Colon (tissue), 2 donors: ENCODE data around the gene ANKRD13B.
"Not testable (repeated sequence)": the region's sequence is repeated elsewhere in the genome, so short reads cannot be mapped to it uniquely, and the experiment has no call there.

Experiments
- FAIRE-seq: peaks from 2 replicates; lab custom pipeline; 2012; peaks lifted over from hg19 to GRCh38; lab: Jason Lieb, UNC
- donor health status: control.
- donor health status: control.

ANKRD13B gene

DNA sequence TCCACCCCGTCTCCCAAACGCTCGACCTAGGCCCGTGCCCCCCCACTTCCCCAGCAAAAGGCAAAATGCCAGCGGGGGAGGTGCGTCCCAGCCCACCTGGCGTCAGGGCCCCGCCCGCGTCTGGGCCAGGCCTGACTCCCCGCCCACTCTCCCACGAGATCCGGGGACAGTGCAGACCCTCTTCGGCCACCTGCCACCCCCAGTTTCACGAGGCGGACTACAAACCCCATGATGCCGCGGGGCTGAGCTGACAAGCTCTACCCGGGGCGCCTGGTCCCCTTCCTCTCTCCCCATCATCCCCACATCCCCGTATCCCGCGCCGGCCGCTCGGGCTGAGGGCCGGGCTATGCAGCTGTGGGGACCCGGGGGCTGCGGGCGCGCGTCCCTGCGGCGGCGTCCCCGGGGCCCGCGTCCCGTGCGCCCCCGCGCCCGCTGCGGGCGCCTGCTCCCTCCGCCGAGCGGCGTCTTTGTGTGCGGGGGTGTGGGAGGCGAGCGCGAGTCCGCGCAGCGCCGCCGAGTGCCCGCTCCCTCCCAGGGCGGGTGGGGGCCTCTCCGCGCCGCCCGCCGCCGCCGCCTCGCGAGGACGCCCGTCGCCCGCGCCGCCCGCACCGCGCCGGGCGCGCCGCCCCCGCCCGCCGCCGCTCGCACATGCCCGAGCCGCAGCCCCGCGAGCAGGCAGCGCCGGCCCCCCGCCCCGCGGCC lies at the start of gene ANKRD13B:
Gene ANKRD13B, plus strand, starts transcription at position 283 of the 702 bp plus-strand sequence. CDS start 490 bp downstream, outside the sequence.
- FAIRE-seq = no peak

DNA sequence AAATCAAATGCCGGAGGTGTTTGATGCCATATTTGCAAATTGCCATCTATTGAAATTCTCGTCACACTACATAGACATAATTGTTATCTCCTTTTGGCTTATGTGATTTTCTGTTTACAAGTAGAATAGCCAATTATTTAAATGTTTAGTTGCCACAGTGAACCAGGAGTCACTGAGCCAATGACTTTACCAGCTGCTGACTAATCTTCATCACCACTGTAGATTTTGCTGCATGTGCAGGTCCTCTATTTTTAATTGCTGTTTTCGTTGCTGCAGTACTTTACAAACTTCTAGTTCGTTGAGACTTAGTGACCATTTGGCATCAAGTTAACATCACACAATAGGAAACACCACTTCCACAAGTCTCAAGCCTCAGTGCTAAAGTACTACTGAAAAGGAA lies 48.9 kb upstream of the ANKRD13B start:
- FAIRE-seq = no peak

DNA sequence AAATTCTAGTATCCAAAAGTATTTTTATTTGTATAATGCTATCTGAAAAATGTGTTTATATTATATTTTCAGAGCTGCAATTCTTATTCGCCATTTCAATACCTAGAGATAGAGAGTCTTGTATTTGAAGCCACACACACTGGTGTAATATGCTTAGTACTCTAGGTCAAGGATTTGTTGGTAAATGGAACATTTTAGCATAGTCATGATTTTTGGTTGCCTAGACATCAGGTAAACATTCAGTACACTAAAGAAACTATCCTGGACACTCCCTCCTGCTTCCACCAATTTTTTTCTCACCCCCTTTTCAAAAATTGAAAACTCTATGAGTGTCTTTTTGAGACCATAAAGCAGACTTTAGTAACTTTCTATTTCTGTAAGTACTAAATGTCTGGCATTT lies 46.8 kb upstream of the ANKRD13B start:
- no peak for FAIRE-seq

DNA sequence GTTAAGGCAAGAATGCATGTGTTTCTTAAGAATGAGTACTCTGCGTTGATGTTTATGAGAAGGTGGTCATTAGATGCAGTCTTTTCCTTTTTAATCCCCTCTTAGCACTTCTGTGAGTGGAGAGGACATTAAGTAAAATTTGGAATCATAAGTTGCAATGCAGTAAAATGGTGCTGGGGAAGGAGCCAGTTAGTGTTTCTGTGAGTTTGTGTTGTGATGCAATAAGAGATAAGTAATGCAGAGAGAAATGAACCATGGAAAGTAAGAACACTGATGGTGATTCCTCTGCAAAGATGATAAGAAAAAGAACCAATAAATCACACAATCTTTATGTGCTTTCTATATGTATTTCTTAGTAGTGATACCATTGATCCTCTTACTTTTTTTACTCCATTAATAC lies 46.1 kb upstream of the ANKRD13B start:
- no peak for FAIRE-seq

DNA sequence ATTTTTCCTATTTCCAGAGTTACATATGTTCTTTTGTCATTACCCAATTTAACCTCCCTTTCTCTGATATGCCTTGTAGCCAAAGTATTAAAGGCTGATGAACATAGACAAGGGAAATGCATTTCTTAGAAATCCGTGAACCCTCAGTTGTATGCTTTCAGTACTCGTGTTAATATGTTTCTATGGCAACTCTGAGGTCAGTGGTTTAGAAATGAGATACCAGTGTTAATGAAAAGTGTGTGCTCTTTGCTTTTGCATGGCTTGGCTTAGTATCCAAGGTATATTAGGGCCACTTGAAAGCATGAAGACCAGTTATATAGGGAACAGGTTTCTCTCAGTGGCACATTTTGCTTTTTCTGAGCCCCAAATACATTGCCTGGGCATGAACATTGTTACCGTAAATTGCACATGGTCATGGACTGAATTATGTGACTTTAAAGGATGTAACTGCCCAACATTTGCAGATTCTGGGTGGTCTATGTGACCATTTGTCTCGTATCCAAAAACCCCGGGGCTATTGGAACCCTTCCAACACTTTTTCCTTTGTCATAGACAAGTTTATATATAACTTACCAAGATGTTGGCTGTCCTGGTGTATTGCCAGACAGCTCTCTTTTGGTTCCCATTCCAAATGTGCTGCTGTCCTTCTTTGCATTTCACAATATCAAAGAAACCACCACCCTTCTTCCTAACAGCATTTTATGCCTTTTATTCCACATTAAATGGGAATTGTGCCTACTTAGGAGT lies 43.6 kb upstream of the ANKRD13B start:
- no peak for FAIRE-seq

DNA sequence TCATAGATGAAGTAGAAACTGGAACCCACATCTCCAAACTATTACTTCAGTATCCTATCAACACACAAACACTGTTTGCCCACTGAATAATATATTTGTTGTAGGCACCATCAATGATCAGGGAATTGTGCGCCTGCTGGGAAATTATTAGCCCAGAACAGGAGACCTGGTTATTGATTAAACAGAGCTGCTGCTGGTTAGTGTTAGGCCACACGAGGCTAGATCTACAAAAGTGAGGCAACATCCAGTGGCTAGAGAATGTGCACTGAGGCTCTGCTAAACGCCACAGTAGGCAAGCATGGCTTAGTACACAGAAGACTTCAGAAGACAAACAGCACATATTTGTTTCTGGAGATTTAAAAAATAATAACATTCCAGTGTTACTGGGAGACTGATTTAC lies 37.1 kb upstream of the ANKRD13B start:
- no peak for FAIRE-seq

DNA sequence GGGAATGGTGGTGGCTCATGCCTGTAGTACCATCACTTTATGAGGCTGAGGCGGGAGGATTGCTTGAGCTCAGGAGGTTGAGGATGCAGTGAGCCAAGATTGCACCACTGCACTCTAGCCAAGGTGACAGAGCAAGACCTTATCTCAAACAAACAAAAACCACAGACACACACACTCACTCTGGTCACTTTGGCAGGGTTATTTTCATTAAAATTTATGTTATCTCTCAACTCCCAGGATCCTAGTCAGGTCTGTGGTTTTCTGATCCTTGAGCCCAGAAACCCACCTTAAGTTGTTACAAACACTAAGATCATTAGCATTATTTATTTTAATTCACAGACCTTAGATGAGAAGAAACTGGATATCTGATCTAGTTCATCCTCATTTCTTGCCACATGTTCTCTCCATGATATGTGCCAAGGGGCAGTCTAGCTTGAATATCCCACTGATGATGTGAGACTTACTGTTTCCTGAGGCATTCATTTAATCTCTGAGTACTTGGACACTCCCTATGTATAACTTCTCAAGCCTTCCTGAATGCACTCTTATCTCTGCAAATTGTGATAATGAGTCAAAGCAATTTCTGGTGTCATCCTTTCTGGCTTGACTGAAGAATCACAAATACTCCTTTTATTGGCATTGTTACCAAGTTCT lies 35.7 kb upstream of the ANKRD13B start:
- no peak for FAIRE-seq

DNA sequence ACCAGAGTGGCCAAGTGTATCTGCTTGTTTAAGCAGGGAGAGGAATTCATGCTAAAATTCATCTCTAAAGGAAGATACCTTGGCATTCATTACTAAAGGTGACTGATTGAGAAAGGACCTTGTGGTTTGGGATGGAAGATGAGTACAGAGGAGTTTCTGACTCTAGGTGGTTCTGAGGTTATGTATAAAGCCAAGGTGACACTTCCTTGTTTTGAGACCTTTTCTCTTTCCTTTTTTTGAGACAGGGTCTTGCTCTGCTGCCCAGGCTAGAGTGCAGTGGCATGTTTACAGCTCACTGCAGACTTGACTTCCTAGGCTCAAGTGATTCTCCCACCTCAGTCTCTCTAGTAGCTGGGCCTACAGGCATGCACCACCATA lies 35.2 kb upstream of the ANKRD13B start:
- FAIRE-seq = no peak

DNA sequence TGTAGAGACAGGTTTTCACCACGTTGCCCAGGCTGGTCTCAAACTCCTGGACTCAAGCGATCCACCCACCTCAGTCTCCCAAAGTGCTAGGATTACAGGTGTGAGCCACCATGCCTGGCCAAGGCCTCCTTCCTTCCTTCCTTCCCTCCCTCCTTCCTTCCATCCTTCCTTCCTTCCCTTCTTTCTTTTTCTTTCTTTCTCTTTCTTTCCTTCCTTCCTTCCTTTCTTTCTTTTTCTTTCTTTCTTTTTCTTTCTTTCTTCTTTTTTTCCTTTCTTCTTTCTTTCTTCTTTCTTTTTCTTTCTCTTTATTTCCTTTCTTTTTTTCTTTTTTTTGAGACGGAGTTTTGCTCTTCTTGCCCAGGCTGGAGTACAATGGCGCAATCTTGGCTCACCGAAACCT lies 34.8 kb upstream of the ANKRD13B start:
- FAIRE-seq = not testable (repeated sequence)

DNA sequence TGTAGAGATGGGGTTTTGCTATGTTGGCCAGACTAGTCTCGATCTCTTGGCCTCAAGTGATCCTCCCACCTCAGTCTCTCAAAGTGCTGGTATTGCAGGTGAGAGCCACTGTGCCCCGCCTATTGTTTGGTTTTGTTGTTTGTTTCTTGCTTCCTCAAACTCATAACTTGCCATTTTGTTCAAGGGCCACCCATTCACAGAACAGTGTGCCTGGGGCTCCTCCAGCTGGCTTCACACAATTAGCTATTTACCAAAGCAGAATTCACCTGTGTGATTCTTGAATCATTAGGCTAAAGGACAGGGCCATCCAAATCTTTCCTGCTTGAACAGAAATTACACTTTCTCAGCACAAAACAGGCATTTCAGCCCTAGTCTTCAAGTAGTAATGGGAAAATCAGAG lies 33.3 kb upstream of the ANKRD13B start:
- FAIRE-seq = no peak

DNA sequence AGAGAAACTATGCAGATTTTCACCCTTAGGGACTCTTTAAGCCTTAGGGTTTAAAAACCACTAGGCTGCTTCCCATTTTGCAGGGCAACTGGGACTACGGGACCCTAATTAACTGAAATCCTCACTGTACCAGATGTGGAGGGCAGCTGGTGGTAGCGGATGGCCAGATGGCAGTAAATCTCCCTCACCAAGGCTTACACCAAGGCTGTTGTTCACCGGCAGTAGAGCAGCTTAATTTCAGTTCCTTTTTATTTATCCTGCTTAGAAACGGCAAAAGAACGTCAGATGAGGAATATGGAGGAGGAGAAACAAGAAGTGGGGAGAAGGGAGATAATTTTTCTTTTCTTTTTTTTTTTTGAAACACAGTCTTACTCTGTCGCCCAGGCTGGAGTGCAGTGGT lies 32.6 kb upstream of the ANKRD13B start:
- no peak for FAIRE-seq

DNA sequence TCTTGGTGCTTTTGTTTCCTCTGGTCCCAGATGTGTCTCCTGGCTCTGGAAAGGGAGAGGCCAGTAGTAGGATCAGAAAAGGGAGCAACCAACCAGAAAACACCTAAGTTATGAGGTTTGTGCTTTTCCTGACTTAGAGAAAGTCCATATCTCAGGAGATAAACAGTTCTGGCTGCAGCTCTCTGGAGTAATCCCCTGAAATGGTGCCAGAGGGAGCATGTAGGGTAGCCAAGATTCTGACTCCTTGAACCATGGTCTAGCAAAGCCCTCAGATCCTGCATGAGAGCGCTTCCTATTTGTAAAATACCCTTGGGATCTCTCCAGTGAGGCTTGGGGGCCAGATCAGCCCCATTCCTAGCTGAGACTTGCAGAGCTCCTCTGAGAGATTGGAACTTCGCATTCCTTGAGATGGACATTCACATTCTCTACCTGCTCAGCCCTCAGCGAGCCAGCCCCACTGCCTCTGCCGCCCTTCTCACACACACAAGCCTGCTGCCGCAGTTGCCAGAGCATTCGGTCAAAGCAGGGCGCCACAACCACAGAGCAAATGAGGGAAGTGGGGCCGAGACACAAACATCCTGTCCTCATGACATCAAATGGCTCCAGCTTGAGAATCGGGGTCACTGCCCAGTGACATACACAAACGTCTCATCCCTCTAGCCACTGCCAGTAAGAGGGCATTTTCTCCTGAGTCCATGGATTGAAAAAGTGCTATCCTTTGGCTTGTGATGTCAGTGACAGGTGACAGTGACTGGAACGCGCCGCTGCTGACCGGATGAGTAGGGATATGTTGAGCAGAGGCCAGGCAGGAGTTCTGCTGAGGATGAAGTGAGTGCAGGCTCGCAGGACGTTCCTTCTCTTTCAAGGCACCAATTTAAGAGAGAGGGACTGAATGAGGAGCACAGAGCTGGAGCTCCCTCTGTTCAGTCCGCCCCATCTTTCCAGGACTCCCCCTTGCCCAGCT lies 31.1 kb upstream of the ANKRD13B start:
- no peak for FAIRE-seq

DNA sequence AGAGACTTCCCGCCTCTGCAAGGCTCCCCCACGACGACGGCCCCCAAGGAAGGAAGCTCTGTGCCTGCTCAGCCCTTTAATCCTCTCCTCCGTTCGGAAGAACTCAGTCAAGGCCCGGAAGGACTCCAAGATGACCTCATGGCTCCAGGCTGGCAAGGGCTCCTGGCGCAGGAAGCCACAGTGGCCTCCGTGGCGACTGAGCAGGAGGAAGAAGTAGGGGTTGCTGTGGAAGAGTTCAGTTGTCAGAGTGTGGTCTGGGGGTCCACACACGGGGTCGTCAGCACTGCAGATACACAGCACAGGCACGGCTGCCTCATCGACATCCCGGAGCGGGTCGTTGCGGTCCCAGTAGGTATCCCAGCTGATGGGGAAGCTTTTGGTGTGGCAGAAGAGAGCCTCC lies 30.3 kb upstream of the ANKRD13B start:
- no peak for FAIRE-seq

DNA sequence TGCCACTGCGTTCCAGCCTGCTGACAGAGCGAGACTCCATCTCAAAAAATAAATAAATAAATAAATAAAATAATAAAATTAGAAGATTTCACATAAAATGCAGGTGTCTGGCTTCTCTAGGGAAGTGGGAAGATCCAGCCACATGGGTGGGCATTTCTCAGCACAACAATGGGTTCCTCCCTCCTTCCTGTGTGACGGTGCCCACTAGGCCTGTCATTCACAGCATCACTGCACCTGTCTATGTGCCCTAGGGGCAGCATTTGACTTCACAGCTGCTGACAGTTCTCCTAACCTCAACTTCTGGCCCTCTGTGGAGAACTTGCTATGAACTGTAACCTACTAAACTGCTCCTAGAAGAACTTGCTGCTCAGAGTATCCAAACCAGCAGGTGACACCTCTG lies 29.1 kb upstream of the ANKRD13B start:
- FAIRE-seq = no peak

DNA sequence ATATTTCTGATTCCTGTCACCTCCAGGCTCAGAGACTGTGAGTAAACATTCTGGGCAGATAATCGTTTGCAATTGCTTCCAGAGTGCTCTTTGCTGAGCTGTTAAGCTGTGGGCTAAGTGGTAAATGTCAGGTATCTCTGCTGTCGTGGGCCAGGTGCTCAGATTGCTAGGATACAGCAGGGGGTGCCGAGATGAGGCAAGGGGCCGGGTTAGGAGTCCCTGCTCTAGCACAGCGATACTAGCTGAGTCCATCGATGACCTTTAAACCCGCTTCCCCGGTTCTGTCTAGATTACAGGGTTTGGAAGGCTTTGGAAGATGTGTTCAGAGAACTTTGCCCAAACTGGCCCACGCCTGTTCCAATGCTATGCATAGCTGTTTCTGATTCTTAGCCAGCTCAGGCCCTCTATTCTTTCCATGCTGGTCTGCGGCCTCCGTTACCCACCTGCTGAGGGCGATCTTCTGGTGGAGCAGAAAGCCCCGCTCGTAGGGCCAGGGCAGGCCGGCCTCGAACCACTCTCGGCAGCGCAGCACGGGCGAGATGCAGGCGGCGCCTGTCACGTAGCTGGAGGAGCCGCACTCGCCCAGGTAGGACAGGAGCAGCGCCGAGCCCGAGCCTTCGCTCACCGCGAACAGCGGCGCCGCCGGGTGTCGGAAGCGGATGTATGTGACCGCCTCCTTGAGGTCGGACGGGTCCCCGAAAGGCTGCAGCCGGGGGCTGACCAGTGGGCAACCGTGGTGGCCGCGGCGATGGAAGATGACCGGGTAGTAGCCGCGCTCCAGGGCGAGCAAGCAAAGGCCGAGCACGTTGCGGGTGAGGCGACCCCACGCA lies 27.1 kb upstream of the ANKRD13B start:
- FAIRE-seq = no peak

DNA sequence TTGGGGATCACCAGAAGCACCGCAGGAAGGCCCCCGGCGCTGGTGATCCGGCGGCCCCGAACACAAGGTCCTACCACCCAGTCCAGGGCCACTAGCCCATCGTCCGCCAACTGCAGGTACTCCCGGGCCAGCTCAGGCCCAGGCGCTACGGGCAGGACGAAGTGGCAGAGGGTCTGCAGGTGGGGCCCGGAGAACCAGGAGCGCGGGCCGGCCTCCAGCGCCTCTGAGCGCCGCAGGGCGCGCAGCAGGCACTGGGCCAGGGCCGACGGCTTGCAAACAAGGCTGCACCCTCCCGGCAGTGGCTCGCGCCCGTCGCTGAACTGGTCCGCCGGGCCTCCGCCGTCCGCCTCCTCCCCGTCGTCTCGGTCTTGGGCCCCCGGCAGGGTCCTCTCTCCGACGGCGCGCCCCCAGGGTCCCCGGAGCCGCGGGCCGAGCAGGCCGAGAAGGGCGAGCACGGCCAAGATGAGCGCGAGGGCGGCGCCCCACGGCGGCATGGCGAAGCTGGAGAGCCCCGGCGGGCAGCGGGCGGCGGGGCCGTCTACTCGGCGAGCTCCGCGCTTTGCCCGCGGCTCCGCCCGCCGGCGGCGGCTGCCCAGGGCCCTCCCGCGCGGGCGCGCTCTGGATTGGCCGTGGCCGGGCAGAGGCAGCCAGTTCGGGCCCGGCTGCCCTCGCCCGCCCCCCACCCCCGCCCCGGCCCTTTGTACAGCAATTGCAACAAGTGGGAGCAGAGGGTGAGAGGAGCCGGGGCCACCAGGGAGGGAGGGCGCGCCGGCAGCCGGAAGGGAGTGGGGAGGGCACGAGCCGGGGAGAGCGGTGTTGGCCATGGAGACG lies 26.2 kb upstream of the ANKRD13B start, which contains the start of gene ABHD15:
Gene ABHD15, minus strand, starts transcription at position 565 of the 831 bp plus-strand sequence. Its CDS starts 71 bp downstream, at position 494.
- no peak for FAIRE-seq

DNA sequence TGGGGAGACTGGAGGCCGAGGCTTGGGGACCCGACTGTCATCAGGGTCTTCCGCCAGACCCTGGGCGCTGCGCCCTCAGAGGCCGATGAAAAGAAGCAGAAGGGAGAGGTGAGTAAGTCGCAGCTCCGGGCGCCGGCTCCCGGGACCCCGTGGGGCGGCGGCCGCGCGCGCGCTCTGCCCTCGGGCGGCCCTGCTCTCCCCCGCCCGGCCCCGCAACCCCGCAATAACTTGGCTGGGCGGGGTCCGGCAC lies 25.7 kb upstream of the ANKRD13B start:
- FAIRE-seq = no peak

DNA sequence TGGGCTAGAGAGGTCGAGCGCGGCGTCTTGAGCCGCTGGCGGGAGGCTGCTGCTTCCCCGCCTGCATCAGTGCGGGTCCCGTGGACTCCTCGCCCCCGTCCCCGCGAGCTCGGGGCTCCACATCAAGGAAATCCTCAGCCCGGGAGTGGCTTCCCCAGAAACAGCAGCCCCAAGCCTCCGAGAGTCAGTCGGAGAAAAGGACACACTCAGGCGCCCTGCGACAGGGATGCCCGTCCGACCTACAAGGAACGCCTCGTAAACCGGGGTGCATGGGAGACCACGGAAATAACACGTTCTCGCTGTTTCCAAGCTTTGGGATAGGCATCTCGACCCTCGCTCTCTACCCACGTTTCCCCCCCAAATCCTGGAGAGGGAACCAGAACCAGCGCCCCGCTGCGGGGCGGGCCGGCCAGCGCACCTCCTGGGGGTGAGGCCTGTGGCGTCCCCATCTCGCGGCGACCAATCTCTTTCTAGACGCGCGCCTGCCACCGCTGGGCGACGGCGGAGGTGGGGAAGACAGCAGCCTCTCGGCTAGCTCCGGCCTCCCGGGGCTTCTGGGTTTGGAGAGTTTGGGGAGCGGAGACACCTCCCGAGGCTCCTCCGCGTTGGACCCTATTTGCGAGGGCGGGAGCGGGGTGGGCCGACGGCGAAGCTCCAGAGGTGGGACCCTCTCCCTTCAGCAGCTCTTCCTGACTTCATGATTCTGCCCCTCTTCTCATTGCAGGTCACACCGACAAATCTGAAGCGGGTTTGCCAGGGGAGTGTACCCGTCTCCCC lies 25.2 kb upstream of the ANKRD13B start:
- FAIRE-seq = no peak

DNA sequence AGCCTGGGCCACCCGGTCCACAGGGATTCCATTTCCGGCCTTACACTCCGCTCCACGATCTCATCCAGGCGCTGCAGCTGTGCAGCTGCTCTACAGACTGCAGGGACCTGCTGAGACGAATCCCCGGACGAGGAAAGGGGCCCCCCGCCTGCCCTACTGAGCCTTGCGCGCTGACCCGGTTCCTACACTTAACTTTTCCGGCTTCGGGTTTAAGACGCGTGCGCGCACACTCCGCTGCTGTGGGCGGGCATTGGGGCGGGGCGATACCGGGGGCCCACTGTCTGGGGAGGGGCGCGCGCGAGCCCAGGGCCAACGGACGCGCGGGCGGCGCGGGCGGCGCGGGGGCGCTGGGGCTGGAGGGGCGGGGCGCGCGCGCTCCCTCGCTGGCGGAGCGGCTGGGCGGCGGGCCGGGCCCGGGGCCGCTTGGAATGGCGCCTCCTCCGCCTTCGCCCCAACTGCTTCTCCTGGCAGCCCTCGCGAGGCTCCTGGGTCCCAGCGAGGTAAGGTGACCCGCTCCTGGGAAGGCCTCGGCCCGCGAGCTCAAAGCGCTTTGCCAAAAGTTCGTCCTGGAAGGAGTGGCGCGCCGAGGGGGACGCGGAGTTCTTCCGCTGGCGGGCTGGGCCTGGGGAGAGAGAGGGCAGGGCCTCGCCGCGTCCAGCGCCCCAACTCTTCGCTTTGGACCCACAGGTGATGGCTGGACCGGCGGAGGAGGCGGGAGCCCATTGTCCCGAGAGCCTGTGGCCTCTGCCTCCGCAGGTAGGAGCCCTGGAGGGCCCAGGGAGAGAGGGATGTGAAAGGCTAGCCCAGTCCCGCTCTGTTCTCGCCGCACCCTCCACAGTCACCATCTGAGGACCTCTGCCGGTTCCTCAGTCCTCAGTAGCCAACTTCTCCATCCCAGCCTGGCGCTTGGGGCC lies 24.3 kb upstream of the ANKRD13B start, which contains the start of gene TP53I13:
Gene TP53I13, plus strand, starts transcription at position 371 of the 914 bp plus-strand sequence. Its CDS starts 58 bp downstream, at position 429.
- no peak for FAIRE-seq
